Mesenchymal stem cell (in vitro differentiated cells and primary cell): ENCODE data around the gene ZNF709.

Experiments
- DNase-seq: peaks from one replicate; pipeline ENCODE4 v3.0.0-alpha.2; 2013
- H2AFZ ChIP-seq: one replicate; pipeline ENCODE4 v1.6.1; 2013; ENCODE audit warnings: low read depth, mild to moderate bottlenecking, control low read depth, inconsistent platforms, low read length, moderate library complexity
- H2AK5ac ChIP-seq: 2 replicates; pipeline ENCODE4 v1.6.1; 2013; ENCODE audit warnings: low read length, moderate library complexity, mild to moderate bottlenecking, inconsistent platforms; ENCODE audit not compliant: severe bottlenecking
- H2BK120ac ChIP-seq: one replicate; pipeline ENCODE4 v1.6.1; 2013; ENCODE audit warnings: low read depth, mild to moderate bottlenecking, inconsistent platforms, low read length, moderate library complexity
- H2BK12ac ChIP-seq, 2 experiments: one replicate each; pipeline ENCODE4 v1.6.1; 2013; ENCODE audit warnings: inconsistent platforms in 2 of 2, low read length in 2 of 2, mild to moderate bottlenecking in 2 of 2, moderate library complexity in 2 of 2, control low read depth in 1 of 2
- H2BK15ac ChIP-seq: one replicate; pipeline ENCODE4 v1.6.1; 2013; ENCODE audit warnings: mild to moderate bottlenecking, low read depth, inconsistent platforms; ENCODE audit not compliant: poor library complexity, severe bottlenecking
- H2BK5ac ChIP-seq: 2 replicates; pipeline ENCODE4 v1.6.1; 2013; ENCODE audit warnings: low read depth, mild to moderate bottlenecking, low read length, control low read depth, inconsistent platforms; ENCODE audit not compliant: poor library complexity, severe bottlenecking
- H3K14ac ChIP-seq, 2 experiments: one replicate each; pipeline ENCODE4 v1.6.1; 2013; ENCODE audit warnings: inconsistent platforms in 2 of 2, low read length in 2 of 2, control low read depth in 1 of 2, mild to moderate bottlenecking in 1 of 2, moderate library complexity in 1 of 2
- H3K18ac ChIP-seq, 2 experiments: one replicate each; pipeline ENCODE4 v1.6.1; 2013; ENCODE audit warnings: inconsistent platforms in 2 of 2, low read length in 2 of 2, control low read depth in 1 of 2, low read depth in 1 of 2, mild to moderate bottlenecking in 1 of 2
- H3K23ac ChIP-seq, 2 experiments: one replicate each; pipeline ENCODE4 v1.6.1; 2013; ENCODE audit warnings: inconsistent platforms in 2 of 2, low read length in 2 of 2, mild to moderate bottlenecking in 2 of 2, moderate library complexity in 2 of 2, control low read depth in 1 of 2
- H3K27ac ChIP-seq: 2 replicates; pipeline ENCODE4 v1.5.1; 2013; ENCODE audit warnings: mild to moderate bottlenecking, moderate library complexity, low read length, control low read depth, inconsistent platforms; ENCODE audit not compliant: poor library complexity, severe bottlenecking
- H3K27me3 ChIP-seq, 2 experiments: 2 replicates each; pipeline versions ENCODE4 v1.6.1 to v1.7.0; 2013; ENCODE audit warnings: low read length in 2 of 2, mild to moderate bottlenecking in 2 of 2, moderate library complexity in 2 of 2, control low read depth in 1 of 2, inconsistent platforms in 1 of 2; ENCODE audit not compliant: control insufficient read depth in 1 of 2, insufficient read depth in 1 of 2
- H3K36me3 ChIP-seq, 2 experiments: 2 replicates each; pipeline versions ENCODE4 v1.6.1 to v1.7.0; 2013; ENCODE audit warnings: low read length in 2 of 2, control low read depth in 1 of 2, inconsistent platforms in 1 of 2, low read depth in 1 of 2, mild to moderate bottlenecking in 1 of 2; ENCODE audit not compliant: insufficient read depth in 2 of 2, control insufficient read depth in 1 of 2
- H3K4ac ChIP-seq, 2 experiments: one replicate each; pipeline ENCODE4 v1.6.1; 2013; ENCODE audit warnings: inconsistent platforms in 2 of 2, low read length in 2 of 2, mild to moderate bottlenecking in 2 of 2, moderate library complexity in 2 of 2, control low read depth in 1 of 2, low read depth in 1 of 2
- H3K4me1 ChIP-seq: 2 replicates; pipeline ENCODE4 v1.6.1; 2013; ENCODE audit warnings: low read depth, low read length, control low read depth; ENCODE audit not compliant: control insufficient read depth, insufficient read depth
- H3K4me2 ChIP-seq: 2 replicates; pipeline ENCODE4 v1.6.1; 2013; ENCODE audit warnings: low read length, mild to moderate bottlenecking, inconsistent platforms; ENCODE audit not compliant: poor library complexity, severe bottlenecking
- H3K4me3 ChIP-seq, 2 experiments: 2 replicates each; pipeline versions ENCODE4 v1.5.1 to v1.7.0; 2013; ENCODE audit warnings: low read length in 2 of 2, mild to moderate bottlenecking in 2 of 2, control low read depth in 1 of 2, low read depth in 1 of 2; ENCODE audit not compliant: insufficient read depth in 1 of 2
- H3K79me1 ChIP-seq: replicated peaks from 2 replicates; pipeline ENCODE4 v1.6.1; 2013; ENCODE audit warnings: mild to moderate bottlenecking, control low read depth, low read length, inconsistent platforms; ENCODE audit not compliant: poor library complexity, severe bottlenecking
- H3K9ac ChIP-seq: 2 replicates; pipeline ENCODE4 v1.7.0; 2013; ENCODE audit warnings: mild to moderate bottlenecking, low read length, moderate library complexity
- H3K9me3 ChIP-seq: 2 replicates; pipeline ENCODE4 v1.7.0; 2013; ENCODE audit warnings: mild to moderate bottlenecking, low read length; ENCODE audit not compliant: control insufficient read depth
- H4K8ac ChIP-seq: one replicate; pipeline ENCODE4 v1.6.1; 2013; ENCODE audit warnings: inconsistent platforms, mild to moderate bottlenecking, low read length, moderate library complexity
- H4K91ac ChIP-seq: one replicate; pipeline ENCODE4 v1.6.1; 2013; ENCODE audit warnings: mild to moderate bottlenecking, low read length, inconsistent platforms
- WGBS: methylation state at CpG from one replicate; pipeline ENCODE4 v1.1.7; 2013; ENCODE audit warnings: mixed read lengths; 5-methylcytosine and 5-hydroxymethylcytosine counted together

ZNF709 gene

GRCh38 chr19:12513531-12514061 lies 29.0 kb upstream of the ZNF709 start:
- Histone ChIP-seq H2BK12ac (no peak overlapping the region), H3K4me2 (no peak overlapping the region), H3K79me1 (peaks cover 4% of the 10 kb centered on the region), H2BK15ac (no peak overlapping the region), H3K23ac (no peak overlapping the region), H3K27ac (no peak overlapping the region), H2AK5ac (no peak overlapping the region), H2BK120ac (no peak overlapping the region), H2BK5ac (no peak overlapping the region), H3K9ac (no peak overlapping the region), H4K91ac (no peak overlapping the region), H3K4ac (no peak overlapping the region), H3K36me3 (peaks cover 4% of the 10 kb centered on the region in 2 experiments), H3K18ac (no peak overlapping the region), H3K4me3 (no peak overlapping the region), H3K27me3 (no peaks in the 10 kb centered on the region), H3K9me3 (peaks cover 71% of the 10 kb centered on the region), H3K4me1 (no peaks in the 10 kb centered on the region), H3K14ac (no peak overlapping the region), H2AFZ (no peak overlapping the region), H4K8ac (no peak overlapping the region)
- DNase-seq, result no peak
- 96% methylated on average over 35 of the region's 35 CpGs for WGBS

GRCh38 chr19:12497032-12497431 lies 12.4 kb upstream of the ZNF709 start:
- no peaks in the 10 kb centered on the region for H3K79me1 ChIP-seq
- H3K4ac ChIP-seq, result no peak overlapping the region
- no peak overlapping the region for H2BK5ac ChIP-seq
- no peaks in the 10 kb centered on the region for H3K27me3 ChIP-seq
- no peak overlapping the region for H2BK15ac ChIP-seq
- DNase-seq, result no peak
- no peak overlapping the region for H3K23ac ChIP-seq
- H3K14ac ChIP-seq, result no peak overlapping the region
- no peaks in the 10 kb centered on the region for H3K36me3 ChIP-seq
- no peak overlapping the region for H2BK12ac ChIP-seq
- no peak overlapping the region for H2AFZ ChIP-seq
- H3K4me1 ChIP-seq, result peaks cover 6% of the 10 kb centered on the region
- no peak overlapping the region for H2BK120ac ChIP-seq
- WGBS, result 91% methylated on average over 3 of the region's 4 CpGs
- H3K9ac ChIP-seq, result no peak overlapping the region
- H3K4me3 ChIP-seq, result no peak overlapping the region
- no peak overlapping the region for H2AK5ac ChIP-seq
- H4K8ac ChIP-seq, result no peak overlapping the region
- no peak overlapping the region for H3K18ac ChIP-seq
- peaks cover 11% of the 10 kb centered on the region for H3K9me3 ChIP-seq
- no peak overlapping the region for H3K4me2 ChIP-seq
- H4K91ac ChIP-seq, result no peak overlapping the region
- H3K27ac ChIP-seq, result no peak overlapping the region

- Histone ChIP-seq H3K14ac (no peak overlapping the region), H3K18ac (no peak overlapping the region), H3K4me2 (no peak overlapping the region), H3K4me1 (peaks cover 6% of the 10 kb centered on the region), H3K79me1 (no peaks in the 10 kb centered on the region), H2AK5ac (no peak overlapping the region), H2BK5ac (no peak overlapping the region), H3K9ac (no peak overlapping the region), H3K23ac (no peak overlapping the region), H3K4ac (no peak overlapping the region), H3K4me3 (no peak overlapping the region), H2BK15ac (no peak overlapping the region), H2AFZ (no peak overlapping the region), H2BK12ac (no peak overlapping the region), H4K91ac (no peak overlapping the region), H3K9me3 (peaks cover 8% of the 10 kb centered on the region), H2BK120ac (no peak overlapping the region), H3K27ac (no peak overlapping the region), H4K8ac (no peak overlapping the region), H3K36me3 (no peaks in the 10 kb centered on the region), H3K27me3 (no peaks in the 10 kb centered on the region)
- DNase-seq, result no peak
- WGBS, result 94% methylated on average over 6 of the region's 6 CpGs
These were observed 11.9 kb upstream of the ZNF709 start for GRCh38 chr19:12496480-12496879.

GRCh38 chr19:12495002-12495802 lies 10.6 kb upstream of the ZNF709 start:
- H3K9ac ChIP-seq, result peak overlapping the region; percentile 88
- no peak overlapping the region for H2BK5ac ChIP-seq
- no peak overlapping the region for H2BK12ac ChIP-seq
- H3K14ac ChIP-seq, result no peak overlapping the region
- peak overlapping the region; percentile 70 for H2BK15ac ChIP-seq
- peak overlapping the region; percentile 86 for H3K4me2 ChIP-seq
- H2AFZ ChIP-seq, result peak overlapping the region; percentile 82
- no peaks in the 10 kb centered on the region for H3K36me3 ChIP-seq
- H3K27ac ChIP-seq, result no peak overlapping the region
- peak overlapping the region; percentile 59 to 79 for H3K4me3 ChIP-seq
- no peak overlapping the region for H2AK5ac ChIP-seq
- WGBS, result 10% methylated on average over 47 of the region's 51 CpGs
- peak overlapping the region; percentile 61 for H4K91ac ChIP-seq
- H3K9me3 ChIP-seq, result peaks cover 8% of the 10 kb centered on the region
- no peaks in the 10 kb centered on the region for H3K79me1 ChIP-seq
- DNase-seq, result peak; percentile 83
- peak overlapping the region; percentile 94 for H4K8ac ChIP-seq
- H3K27me3 ChIP-seq, result no peaks in the 10 kb centered on the region
- H3K23ac ChIP-seq, result peak overlapping the region in 1 of 2 experiments; percentile 17
- H3K4me1 ChIP-seq, result peaks cover 6% of the 10 kb centered on the region
- no peak overlapping the region for H2BK120ac ChIP-seq
- H3K4ac ChIP-seq, result peak overlapping the region in 1 of 2 experiments; percentile 16
- H3K18ac ChIP-seq, result peak overlapping the region; percentile 5 to 66
